Osteocyte (in vitro differentiated cells): ENCODE measurements around the gene PDPK1. TPM values are rescaled to one million over a fixed set of nuclear protein-coding genes. Genes with fewer than 3 reads are reported as not detected.
"Not testable (repeated sequence)": the region's sequence is repeated elsewhere in the genome, so short reads cannot be mapped to it uniquely, and the experiment has no call there.

Source experiments
- DNase-seq: peaks from one replicate; pipeline ENCODE4 v3.0.0; 2021; ENCODE audit warnings: mixed read lengths; ENCODE audit not compliant: unreplicated experiment; ENCODE audit errors: extremely low spot score
- H3K27ac Mint-ChIP-seq: one replicate; pipeline ENCODE4 v1.8.0; 2021; ENCODE audit warnings: mild to moderate bottlenecking, mixed read lengths; ENCODE audit not compliant: unreplicated experiment
- H3K27me3 Mint-ChIP-seq: one replicate; pipeline ENCODE4 v1.8.0; 2021; ENCODE audit warnings: mixed read lengths; ENCODE audit not compliant: unreplicated experiment
- H3K36me3 Mint-ChIP-seq: one replicate; pipeline ENCODE4 v1.8.0; 2021; ENCODE audit warnings: mixed read lengths; ENCODE audit not compliant: unreplicated experiment
- H3K4me1 Mint-ChIP-seq: one replicate; pipeline ENCODE4 v1.8.0; 2021; ENCODE audit warnings: mixed read lengths; ENCODE audit not compliant: unreplicated experiment
- H3K4me3 Mint-ChIP-seq: one replicate; pipeline ENCODE4 v1.8.0; 2021; ENCODE audit warnings: mild to moderate bottlenecking, moderate library complexity, mixed read lengths; ENCODE audit not compliant: unreplicated experiment
- H3K9me3 Mint-ChIP-seq: one replicate; pipeline ENCODE4 v1.8.0; 2021; ENCODE audit warnings: mixed read lengths; ENCODE audit not compliant: unreplicated experiment
- total RNA-seq: library from RNA; stranded (reverse); gene quantifications from 2 replicates; pipeline ENCODE4 v1.2.1, GENCODE V29; 2021
- TF ChIP-seq, protein P1 (sequence below): fragments of 200-600 bp; sonication (generic); IDR thresholded peaks from 2 replicates; pipeline ENCODE4 v1.5.0; 2021; ENCODE audit warnings: antibody characterized with exemption, mild to moderate bottlenecking, moderate library complexity

Gene PDPK1
- total RNA-seq, 1 donor from 2014 or later = 45.8 TPM

- H3K9me3 Mint-ChIP-seq = no peaks in the 10 kb centered on the region
Observed at GRCh38 chr16:2598133-2598641, 60.4 kb downstream of the PDPK1 start.

GRCh38 chr16:2598723-2599122 lies 60.9 kb downstream of the PDPK1 start:
- H3K4me1 Mint-ChIP-seq = peaks cover 7% of the 10 kb centered on the region
- H3K36me3 Mint-ChIP-seq = peaks cover 10% of the 10 kb centered on the region
- H3K27ac Mint-ChIP-seq = no peak overlapping the region

More at GRCh38 chr16:2598133-2598641, 60.4 kb downstream of the PDPK1 start:
- DNase-seq = no peak
- TF ChIP-seq, protein P1, sequence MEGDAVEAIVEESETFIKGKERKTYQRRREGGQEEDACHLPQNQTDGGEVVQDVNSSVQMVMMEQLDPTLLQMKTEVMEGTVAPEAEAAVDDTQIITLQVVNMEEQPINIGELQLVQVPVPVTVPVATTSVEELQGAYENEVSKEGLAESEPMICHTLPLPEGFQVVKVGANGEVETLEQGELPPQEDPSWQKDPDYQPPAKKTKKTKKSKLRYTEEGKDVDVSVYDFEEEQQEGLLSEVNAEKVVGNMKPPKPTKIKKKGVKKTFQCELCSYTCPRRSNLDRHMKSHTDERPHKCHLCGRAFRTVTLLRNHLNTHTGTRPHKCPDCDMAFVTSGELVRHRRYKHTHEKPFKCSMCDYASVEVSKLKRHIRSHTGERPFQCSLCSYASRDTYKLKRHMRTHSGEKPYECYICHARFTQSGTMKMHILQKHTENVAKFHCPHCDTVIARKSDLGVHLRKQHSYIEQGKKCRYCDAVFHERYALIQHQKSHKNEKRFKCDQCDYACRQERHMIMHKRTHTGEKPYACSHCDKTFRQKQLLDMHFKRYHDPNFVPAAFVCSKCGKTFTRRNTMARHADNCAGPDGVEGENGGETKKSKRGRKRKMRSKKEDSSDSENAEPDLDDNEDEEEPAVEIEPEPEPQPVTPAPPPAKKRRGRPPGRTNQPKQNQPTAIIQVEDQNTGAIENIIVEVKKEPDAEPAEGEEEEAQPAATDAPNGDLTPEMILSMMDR = no peak
- H3K36me3 Mint-ChIP-seq = peaks cover 10% of the 10 kb centered on the region
- H3K27ac Mint-ChIP-seq = no peak overlapping the region
- peaks cover 12% of the 10 kb centered on the region for H3K4me1 Mint-ChIP-seq
- H3K27me3 Mint-ChIP-seq = no peaks in the 10 kb centered on the region
- H3K4me3 Mint-ChIP-seq = no peak overlapping the region

GRCh38 chr16:2599165-2599564 lies 61.3 kb downstream of the PDPK1 start:
- not testable (repeated sequence) for H3K36me3 Mint-ChIP-seq, H3K27ac Mint-ChIP-seq, H3K27me3 Mint-ChIP-seq, DNase-seq, H3K4me3 Mint-ChIP-seq, H3K4me1 Mint-ChIP-seq, H3K9me3 Mint-ChIP-seq

More at GRCh38 chr16:2598723-2599122, 60.9 kb downstream of the PDPK1 start:
- DNase-seq = no peak
- Mint-ChIP-seq H3K9me3 (no peaks in the 10 kb centered on the region), H3K4me3 (no peak overlapping the region), H3K27me3 (no peaks in the 10 kb centered on the region)
- TF ChIP-seq, protein P1 = no peak

DNA sequence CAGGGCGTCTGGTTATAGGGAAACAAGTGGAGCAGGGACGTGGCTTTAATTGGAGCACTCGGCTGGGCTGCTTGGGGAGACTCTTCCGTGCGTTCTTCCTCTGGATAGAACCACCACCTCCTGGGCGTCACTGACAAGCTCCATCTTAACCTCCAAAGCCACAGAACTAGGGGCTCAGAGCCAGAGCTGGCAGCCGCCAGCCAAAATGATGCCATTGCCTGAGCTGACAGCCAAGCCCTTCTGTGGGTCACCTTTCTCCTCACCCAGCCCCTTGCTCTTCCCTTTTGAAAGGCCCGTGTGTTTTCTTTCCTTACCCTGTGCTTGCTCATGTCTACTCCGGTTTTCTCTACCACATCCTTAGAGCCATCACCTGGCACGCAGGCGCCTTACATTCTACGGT lies 62.0 kb downstream of the PDPK1 start:
- DNase-seq, H3K36me3 Mint-ChIP-seq, H3K9me3 Mint-ChIP-seq, H3K27me3 Mint-ChIP-seq, H3K4me1 Mint-ChIP-seq, H3K4me3 Mint-ChIP-seq, H3K27ac Mint-ChIP-seq: not testable (repeated sequence)

DNA sequence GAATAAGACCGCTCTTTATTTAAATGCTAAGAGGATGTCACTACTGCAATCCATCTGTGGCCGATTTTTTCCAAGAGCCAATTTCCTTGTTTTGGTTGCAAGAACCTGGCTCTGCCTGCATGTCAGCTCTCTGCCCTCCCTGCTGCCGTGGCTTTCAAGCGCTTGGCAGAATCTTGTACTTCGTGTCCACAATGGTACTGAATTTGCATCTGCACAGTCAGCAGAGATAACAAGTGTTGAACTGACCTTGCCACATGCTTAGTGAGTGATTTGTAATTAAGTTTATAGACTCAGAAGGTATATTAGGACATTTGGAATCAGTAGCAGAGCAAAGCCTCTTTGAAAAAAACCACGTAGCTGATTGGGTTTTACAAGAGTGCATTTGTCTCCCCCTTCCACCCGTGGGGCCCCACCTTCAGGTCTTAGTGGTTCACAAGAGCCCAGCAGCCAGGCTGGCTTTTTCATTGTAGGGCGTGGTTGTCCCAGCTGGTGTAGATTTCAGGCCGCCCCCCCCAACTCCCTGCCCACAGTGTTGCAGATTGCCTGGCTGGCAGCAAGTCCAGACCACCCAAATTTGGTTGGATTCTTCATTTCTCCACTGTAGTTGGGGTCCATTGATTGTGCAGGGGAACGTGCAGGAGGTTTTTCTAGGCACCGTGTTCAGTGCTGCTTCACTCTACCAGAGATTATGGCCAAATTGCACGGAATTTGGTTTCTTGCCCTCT lies 63.6 kb downstream of the PDPK1 start:
- not testable (repeated sequence) for H3K27ac Mint-ChIP-seq, H3K4me3 Mint-ChIP-seq, H3K27me3 Mint-ChIP-seq, H3K36me3 Mint-ChIP-seq, DNase-seq, H3K4me1 Mint-ChIP-seq, H3K9me3 Mint-ChIP-seq

- DNase-seq, H3K36me3 Mint-ChIP-seq, H3K27me3 Mint-ChIP-seq, H3K27ac Mint-ChIP-seq, H3K4me1 Mint-ChIP-seq, H3K9me3 Mint-ChIP-seq, H3K4me3 Mint-ChIP-seq: not testable (repeated sequence)
Observed at GRCh38 chr16:2602175-2602574, 64.4 kb downstream of the PDPK1 start.

GRCh38 chr16:2603165-2604015 lies 65.6 kb downstream of the PDPK1 start:
- H3K27ac Mint-ChIP-seq = peak overlapping the region; percentile 96
- TF ChIP-seq, protein P1 = no peak
- peak overlapping the region; percentile 96 for H3K4me3 Mint-ChIP-seq
- H3K36me3 Mint-ChIP-seq = no peaks in the 10 kb centered on the region
- peaks cover 9% of the 10 kb centered on the region for H3K4me1 Mint-ChIP-seq
- peak; percentile 97 for DNase-seq
- no peaks in the 10 kb centered on the region for H3K9me3 Mint-ChIP-seq
- H3K27me3 Mint-ChIP-seq = no peaks in the 10 kb centered on the region

DNA sequence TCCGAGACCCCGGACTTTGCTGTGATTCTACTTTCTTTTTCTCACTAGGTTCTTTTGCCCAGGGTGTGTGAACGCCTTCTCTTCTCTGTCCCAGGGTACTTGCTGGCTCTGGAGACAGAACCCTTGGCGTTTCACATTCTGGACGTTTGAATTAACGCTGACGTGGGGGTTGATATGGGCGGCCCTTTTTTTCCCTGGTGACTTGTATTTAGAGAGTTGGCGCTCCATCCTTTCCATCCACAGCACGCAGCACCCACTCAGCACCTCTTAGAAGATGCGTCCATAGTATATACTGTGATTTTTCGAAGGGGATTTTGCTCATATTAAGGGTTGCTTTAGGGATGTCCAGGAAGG lies 66.2 kb downstream of the PDPK1 start:
- H3K9me3 Mint-ChIP-seq, H3K4me1 Mint-ChIP-seq, H3K36me3 Mint-ChIP-seq, H3K27me3 Mint-ChIP-seq, DNase-seq: not testable (repeated sequence)
- peak overlapping the region; percentile 96 for H3K4me3 Mint-ChIP-seq
- H3K27ac Mint-ChIP-seq = peak overlapping the region; percentile 96

DNA sequence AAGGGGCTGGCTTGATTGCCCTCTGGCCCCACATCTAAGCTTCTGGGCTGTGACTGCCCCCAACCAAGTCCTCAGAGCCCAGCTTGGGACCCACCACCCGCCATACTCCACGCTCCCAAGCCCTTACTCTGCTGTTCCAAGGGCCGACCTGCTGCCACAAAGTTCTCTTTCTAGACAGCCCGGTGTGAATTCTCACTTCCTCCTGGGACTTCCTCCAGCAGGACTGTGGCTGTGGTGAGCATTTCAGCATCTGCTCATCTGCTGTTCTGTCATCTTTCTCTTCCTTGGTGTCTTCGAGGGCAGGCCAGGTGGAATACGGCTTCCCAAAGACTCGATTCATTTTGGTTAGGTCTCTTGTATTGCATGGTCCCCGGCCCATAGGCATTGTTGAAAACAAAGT lies 69.0 kb downstream of the PDPK1 start:
- not testable (repeated sequence) for H3K4me1 Mint-ChIP-seq, H3K36me3 Mint-ChIP-seq, H3K27me3 Mint-ChIP-seq, DNase-seq, H3K27ac Mint-ChIP-seq, H3K4me3 Mint-ChIP-seq, H3K9me3 Mint-ChIP-seq
